Measurements from ENCODE around the gene ZNRF1. TPM values are rescaled to one million over a fixed set of nuclear protein-coding genes. Genes with fewer than 3 reads are reported as not detected.

The ZNRF1 gene
- total and polyA plus RNA-seq, 10 of the 15 experiments (the other 5 are each of a cell fraction or from before 2014, with no cell fraction given) = 5.8 to 25.9 (median 14.3) TPM

DNA sequence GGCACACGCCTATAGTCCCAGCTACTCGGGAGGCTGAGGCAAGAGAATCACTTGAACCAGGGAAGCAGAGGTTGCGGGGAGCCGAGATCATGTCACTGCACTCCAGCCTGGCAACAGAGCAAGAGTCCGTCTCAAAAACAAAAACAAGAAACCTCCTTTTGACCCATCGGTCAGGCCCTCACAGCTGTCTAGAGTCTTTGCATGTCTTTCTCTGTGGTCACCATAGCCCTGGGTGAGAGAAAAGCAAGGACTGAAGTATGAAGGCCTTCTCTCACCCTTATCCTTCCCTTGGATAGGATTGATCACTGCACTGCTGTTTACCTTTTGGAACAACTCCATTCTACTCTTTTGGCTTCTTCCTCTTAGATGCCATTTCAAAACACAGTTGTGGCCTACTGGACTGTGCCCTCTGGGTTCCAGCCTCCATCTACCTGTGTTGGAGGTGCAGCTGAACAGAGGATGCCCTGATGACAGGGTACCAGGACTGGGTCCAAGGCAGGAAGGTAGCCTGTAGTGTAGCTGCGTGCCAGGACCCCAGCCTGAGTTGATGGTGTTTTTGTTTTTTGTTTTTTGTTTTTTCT lies 80.6 kb downstream of the ZNRF1 start:
- no peak for FAIRE-seq

More for the DNA sequence above, 80.6 kb downstream of the ZNRF1 start:
- Histone ChIP-seq H3K36me3 (ENCODE audit: control insufficient read depth in 2 of 2, insufficient read depth in 2 of 2, low read length in 1 of 2) (0 out of 4 replicates have a peak, but pooled peaks cover 0 to under 1% of the 10 kb centered on the region in 2 experiments), H3K9me3 (replicated peaks; ENCODE audit: control insufficient read depth, insufficient read depth, low read length) (no peaks in the 10 kb centered on the region), H2AFZ (ENCODE audit: control insufficient read depth, low read depth, low read length) (no peak overlapping the region), H4K20me1 (ENCODE audit: control insufficient read depth, insufficient read depth) (no peaks in the 10 kb centered on the region; the same call in 1 of the 2 replicates), H3K27me3 (replicated peaks in 1 of 2; ENCODE audit: control insufficient read depth in 2 of 2, insufficient read depth in 2 of 2, low read length in 1 of 2) (no peaks in the 10 kb centered on the region), H3K4me3 (no peak overlapping the region), H3K9ac (ENCODE audit: control insufficient read depth, insufficient read depth, low read length) (no peak overlapping the region), H3K27ac (ENCODE audit: control insufficient read depth, insufficient read depth) (no peak overlapping the region), H3K4me2 (ENCODE audit: control insufficient read depth, insufficient read depth) (no peak overlapping the region), H3K4me1 (ENCODE audit: control insufficient read depth, insufficient read depth, low read length) (peaks cover 23% of the 10 kb centered on the region), H3K79me2 (ENCODE audit: control insufficient read depth, insufficient read depth, low read length) (peaks cover 12% of the 10 kb centered on the region)
- BruUV-seq (replicated peaks) = no TSS peak
- DNase-seq (ENCODE audit: low read depth, low spot score) (no peak), ATAC-seq (no peak)
- ChIA-PET RAD21 (ENCODE audit: unreplicated experiment) (interaction anchor here (0.8 kb wide), 1 partner anchor 29 kb away, joined by 3 read pairs; no protein-coding TSS in a partner anchor), SMC1A (ENCODE audit: uncharacterized antibody, unreplicated experiment) (no interaction called here), POLR2A (no interaction called here), CTCF (interaction anchor here (0.6 kb wide), 1 partner anchor 29 kb away, joined by 3 read pairs; no protein-coding TSS in a partner anchor)
- intact Hi-C loops (cut with micrococcal nuclease; ENCODE audit: unreplicated experiment) (loop anchor here (5.0 kb wide), 2 partner anchors 33 to 67 kb away; no protein-coding TSS in a partner anchor), in situ Hi-C loops (cut with MboI) (no loop called here)
- WGBS (ENCODE audit: insufficient coverage, insufficient replicate concordance, low lambda C conversion rate, missing lambda C conversion rate) = 98% methylated on average over 7 of the region's 7 CpGs
- TF ChIP-seq TCF12 (IDR thresholded peaks at IDR 0.05; ENCODE audit: low read depth, low read length) (no peak), BCL11A (IDR thresholded peaks at IDR 0.05; ENCODE audit: low read depth, low read length) (no peak), RELA (IDR thresholded peaks at IDR 0.05; ENCODE audit: borderline replicate concordance, partially characterized antibody) (no peak), FOS (IDR thresholded peaks at IDR 0.05; ENCODE audit: borderline replicate concordance, extremely low read depth, insufficient read length) (no peak), CEBPB (IDR thresholded peaks at IDR 0.05; ENCODE audit: borderline replicate concordance in 1 of 2, low read depth in 2 of 2, low read length in 2 of 2) (no peak), FOXM1 (IDR thresholded peaks at IDR 0.05; ENCODE audit: low read depth, low read length) (no peak), RBBP5 (conservative IDR thresholded peaks at IDR 0.05) (no peak), NBN (IDR thresholded peaks at IDR 0.05) (no peak), MYB (IDR thresholded peaks at IDR 0.05; ENCODE audit: borderline replicate concordance, low read depth, low read length) (no peak), STAT1 (conservative IDR thresholded peaks at IDR 0.05) (no peak)
- TF ChIP-seq, protein P1, sequence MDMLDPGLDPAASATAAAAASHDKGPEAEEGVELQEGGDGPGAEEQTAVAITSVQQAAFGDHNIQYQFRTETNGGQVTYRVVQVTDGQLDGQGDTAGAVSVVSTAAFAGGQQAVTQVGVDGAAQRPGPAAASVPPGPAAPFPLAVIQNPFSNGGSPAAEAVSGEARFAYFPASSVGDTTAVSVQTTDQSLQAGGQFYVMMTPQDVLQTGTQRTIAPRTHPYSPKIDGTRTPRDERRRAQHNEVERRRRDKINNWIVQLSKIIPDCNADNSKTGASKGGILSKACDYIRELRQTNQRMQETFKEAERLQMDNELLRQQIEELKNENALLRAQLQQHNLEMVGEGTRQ (IDR thresholded peaks at IDR 0.05; ENCODE audit: borderline replicate concordance, low read depth, low read length) = no peak

Data from GM12878 (cell line).